Medulla oblongata (tissue), 1 donor: Measurements from ENCODE around the gene SLC6A17.
A peak's percentile ranks its signal among the peaks of the same experiment; 100 is the strongest.

Source experiments
- DNase-seq: peaks from one replicate; pipeline ENCODE4 v3.0.0-alpha.2; 2015; ENCODE audit errors: extremely low spot score

Gene SLC6A17

GRCh38 chr1:110135666-110136065 lies 14.6 kb upstream of the SLC6A17 start:
- no peak for DNase-seq

DNA sequence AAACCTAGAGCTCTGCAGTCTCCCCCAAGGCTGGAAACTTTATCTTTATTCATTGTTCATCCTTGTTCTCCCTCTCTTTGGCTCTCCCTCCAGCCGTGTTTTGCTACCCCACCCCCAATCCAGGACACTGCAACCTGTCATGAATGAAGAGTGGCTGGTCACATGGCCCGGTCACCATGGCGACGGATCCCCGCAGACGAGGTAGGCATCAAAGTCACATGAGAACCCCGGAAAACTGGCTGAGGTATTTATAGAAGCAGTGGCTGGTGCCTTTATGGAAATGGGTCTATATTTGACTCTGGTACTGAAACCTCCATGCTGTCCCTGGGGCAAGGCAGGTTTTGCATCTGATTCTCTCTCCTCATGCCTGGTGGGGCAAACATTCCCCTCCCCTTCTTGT lies 13.4 kb upstream of the SLC6A17 start:
- DNase-seq, result peak; percentile 20

DNA sequence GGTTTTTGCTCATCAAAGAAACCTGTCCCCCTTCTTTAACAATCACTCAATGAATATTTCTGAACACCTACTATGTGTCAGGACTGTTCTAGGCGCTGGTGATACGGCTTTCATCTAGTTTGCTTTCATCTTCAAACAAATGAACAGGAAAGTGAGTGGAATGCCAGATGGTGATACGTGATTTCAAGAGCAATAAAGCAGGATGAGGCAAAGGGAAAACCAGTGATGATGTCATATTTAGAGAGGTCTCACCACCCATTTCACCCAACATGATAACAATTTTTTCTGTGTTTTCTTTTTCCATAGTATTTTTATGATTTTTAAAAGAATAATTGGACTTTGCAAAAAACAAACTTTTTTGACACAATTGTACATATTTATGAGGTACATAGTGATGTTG lies 11.3 kb upstream of the SLC6A17 start:
- no peak for DNase-seq

DNA sequence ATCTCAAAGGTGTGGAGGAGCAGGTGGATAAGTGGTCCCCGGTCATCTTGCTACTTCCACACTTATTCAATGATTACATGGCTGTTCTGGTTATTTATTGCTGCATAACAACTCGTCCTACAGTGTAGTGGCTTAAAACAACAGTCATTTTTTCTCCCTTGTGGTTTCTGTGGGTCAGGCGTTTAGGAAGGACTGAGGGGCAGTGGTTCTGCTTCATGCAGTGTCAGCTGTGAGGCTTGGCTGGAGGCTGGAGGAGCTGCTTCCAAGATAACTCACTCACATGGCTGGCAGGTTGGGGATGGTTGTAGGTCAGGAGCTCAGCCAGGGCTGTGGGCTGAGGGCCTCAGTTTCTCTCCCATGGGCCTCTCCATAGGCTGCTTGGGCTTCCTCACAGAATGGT lies 5.9 kb upstream of the SLC6A17 start:
- DNase-seq, result no peak

GRCh38 chr1:110148961-110149360 lies 1.3 kb upstream of the SLC6A17 start:
- DNase-seq, result no peak

DNA sequence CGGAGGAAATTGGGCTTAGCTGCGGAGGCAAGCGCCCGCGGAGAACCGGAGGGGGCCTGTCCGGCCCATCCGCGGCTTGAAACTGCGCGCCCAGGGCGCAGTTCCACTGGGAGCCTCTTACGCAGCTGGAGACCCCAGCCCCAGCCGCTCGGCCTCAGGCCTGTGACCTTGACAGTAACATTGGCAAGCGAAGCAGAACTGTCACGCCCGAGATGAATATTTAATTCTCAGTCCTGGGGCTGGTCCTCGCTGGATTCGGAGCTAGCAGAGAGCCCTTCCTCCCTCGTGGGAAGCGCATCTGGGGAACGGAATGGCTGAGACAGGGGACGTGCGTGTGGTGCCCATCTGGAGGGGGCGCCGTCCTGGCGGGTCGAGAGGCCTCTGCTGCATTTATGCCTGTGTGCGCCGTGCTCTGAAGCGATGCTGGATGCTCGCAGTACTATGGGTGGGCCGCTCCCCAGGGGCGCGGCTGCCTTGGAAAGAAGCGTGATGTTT lies 928 bp downstream of the SLC6A17 start:
- DNase-seq, result no peak

- DNase-seq, result no peak
Observed at GRCh38 chr1:110152133-110152785, 2.0 kb downstream of the SLC6A17 start.

DNA sequence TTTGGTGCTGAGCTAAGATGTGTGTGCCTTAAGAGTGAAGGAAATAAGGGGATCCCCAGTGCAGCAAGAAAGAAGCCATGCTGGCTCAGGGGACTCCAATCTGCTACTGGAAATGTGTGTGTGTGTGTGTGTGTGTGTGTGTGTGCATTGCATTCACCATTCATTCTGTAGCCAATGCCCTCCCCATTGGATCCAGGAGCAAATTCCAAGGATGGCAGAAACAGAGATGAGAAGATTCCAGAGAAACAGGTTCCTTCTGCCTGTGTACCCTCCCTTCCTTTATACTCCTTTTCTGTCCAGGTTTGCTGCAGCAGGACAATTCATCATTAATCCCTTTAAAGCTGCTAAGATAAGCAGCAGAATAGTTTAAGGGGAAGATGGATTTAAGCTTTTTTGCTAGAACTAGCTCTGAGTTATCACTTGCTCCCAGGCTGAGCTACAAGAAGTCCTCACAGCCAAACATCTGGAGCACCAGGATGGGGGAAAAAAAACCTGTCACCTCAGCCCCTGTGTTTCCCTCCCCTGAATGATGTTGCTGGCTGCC lies 3.2 kb downstream of the SLC6A17 start:
- DNase-seq, result no peak

- DNase-seq, result peak; percentile 8
Observed at GRCh38 chr1:110155878-110156522, 5.7 kb downstream of the SLC6A17 start.

DNA sequence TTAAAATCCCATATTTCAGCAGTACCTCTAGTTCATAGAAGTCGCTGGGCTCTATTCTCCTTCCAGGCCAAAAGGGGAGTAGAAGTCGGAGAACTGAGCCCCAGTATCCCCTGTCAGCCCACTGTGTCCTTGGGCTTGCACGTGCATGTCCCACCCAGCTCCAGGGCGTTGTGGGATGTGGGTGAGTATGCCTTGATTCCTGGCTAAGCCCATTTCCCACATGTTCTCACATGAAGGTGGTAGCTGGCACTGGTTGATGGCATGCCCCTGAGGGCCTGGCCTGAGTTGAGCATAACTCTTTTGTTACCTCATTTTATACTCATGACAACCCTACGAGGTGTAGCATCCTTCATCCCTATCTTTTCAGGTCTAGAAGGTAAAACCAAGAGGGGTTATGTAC lies 8.0 kb downstream of the SLC6A17 start:
- no peak for DNase-seq

- DNase-seq, result no peak
Observed at GRCh38 chr1:110159168-110159567, 8.9 kb downstream of the SLC6A17 start.

GRCh38 chr1:110160538-110161100 lies 10.3 kb downstream of the SLC6A17 start:
- no peak for DNase-seq

DNA sequence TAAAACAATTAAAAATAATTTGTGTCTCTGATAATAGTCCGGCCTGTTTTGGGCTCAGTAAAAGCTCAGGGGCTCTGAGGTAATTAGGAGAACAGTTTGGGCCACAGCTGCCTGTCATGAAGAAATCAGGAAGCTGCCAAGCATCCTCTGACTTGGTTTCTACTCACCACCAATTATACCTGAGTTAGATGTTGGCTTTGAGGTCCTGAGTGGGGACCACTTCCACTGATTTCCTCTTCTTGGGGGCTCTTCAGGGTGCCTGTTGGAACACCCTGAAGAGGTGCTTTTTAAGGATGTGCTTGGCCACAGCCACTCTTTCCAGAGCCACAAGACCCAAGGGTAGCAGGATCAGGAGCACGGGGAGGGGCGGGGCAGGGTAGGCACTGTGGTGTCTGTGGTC lies 10.9 kb downstream of the SLC6A17 start:
- no peak for DNase-seq

DNA sequence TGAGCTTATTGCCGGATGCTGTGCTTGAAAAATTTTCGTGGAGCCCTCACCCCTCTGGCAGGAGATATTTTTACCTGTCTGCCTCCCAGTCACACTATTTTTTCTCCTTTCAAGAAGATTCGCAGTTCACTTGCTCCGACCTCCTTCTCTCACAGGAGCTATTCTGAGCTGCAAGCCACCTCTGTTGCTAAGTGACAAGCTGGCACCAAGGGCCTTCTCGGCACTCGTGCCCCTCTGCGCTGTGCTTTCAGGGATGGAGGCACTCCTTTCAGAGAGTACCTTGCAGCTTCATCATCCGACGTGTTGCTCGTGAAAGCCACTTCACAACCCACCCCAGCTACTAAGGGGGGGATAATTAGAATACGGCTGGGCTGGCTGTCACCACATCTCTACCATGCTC lies 11.6 kb downstream of the SLC6A17 start:
- no peak for DNase-seq

DNA sequence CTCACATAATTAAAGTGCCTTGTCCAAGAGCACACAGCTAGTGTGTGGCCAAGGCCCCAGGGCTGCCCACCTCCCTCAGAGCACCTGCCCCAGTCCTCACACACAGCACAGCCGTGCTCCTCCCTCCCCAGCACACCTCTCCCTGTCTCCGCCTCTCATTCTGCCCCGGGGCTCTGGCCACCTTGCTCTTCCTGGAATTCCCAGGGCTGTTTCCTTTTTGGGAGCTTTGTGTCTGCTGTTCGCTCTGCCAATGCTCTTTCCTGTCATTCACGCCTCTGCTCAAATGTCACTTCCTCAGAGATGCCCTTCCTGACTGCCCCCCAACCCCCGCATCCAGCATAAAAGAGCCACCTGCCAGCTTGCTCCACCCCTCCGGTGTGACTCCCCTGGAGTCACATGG lies 13.3 kb downstream of the SLC6A17 start:
- DNase-seq, result no peak

DNA sequence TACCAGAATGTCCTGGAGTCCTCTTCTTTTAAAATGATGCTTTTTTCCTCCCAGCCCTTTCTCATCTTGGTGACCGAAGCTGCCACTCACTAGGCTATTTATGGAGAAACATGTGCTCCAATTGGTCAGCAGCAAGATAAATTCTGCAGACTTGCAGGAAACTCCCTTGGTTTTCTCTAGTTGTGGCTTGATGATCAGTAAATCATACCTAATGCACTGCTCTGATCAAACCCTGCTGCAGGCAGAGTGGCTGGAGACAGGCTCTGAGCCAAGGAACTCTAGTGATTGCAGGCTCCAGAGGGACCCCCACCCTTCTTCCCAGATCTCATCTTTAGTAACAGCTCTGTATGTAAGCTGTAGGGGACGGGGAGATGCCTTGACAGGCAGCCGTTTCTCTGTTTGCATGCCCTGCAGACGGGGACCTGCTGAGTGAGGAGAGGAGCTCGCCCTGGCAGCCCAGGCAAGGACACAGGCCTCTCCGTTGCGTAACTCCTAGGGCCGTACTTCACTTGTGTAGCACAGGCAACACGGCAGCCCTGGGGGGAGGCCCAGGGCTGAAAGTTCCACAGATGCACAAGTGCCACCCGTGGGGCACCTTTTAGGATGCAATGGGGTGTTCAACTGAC lies 14.5 kb downstream of the SLC6A17 start:
- no peak for DNase-seq

- DNase-seq, result no peak
Observed at GRCh38 chr1:110165761-110166231, 15.5 kb downstream of the SLC6A17 start.

- no peak for DNase-seq
Observed at GRCh38 chr1:110166861-110167260, 16.6 kb downstream of the SLC6A17 start.

DNA sequence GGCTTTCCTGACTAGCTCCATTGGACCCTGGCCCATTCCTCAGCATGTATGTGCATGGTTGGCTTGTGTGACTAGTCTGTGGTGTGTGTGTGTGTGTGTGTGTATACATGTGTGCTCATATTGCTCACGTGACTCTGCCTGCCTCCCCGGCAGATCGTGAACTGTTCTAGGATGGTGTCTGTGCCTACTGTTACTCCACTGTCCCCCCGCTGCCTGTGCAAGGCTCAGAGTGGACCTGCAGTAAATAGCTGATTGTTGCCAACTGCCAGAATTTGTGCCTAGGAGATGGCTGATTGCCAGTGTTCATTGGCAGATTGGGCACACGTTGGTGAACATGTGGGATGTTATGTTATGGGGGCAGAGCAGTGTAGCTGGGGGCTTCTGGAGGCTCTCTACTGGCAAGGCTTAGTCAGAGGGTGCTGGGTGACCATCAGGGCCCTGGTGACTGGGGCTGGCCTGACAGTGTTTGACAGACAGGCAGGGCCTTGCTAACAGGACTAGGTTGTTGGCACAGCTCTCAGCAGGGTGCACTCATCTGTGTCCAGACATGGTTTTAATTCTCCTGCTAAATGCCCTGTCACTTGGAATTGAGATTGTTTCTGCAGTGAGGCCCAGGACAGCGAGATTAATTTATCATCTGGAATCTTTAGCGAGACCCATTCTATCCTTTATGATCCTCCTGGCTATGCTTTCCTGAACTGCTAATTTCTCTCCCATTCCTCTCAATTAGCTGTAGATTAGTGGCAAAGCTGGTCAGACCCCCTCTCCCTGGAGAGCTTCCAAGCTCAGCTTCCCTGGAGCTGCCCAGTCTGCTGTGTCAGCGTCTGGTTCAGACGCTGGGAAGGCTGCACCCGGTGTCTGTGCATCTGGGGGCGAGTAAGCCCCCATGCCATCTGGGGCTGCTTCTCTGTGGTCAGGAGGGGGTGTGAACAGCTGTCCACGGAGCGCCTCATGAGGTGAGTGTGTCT lies 20.8 kb downstream of the SLC6A17 start:
- DNase-seq, result no peak

DNA sequence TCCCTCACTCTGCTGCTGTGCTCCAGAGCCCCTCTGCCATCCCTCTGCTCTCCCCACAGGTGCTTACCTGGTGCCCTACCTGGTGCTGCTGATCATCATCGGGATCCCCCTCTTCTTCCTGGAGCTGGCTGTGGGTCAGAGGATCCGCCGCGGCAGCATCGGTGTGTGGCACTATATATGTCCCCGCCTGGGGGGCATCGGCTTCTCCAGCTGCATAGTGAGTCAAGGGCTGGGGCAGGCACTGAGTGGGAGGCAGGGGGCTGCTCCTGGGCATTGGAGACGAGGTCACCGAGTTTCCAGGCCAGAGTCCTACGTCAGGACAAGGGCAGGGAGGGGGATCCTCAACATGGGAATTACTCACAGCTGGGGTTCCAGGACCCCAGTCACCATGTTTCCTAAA lies 21.7 kb downstream of the SLC6A17 start:
- no peak for DNase-seq

DNA sequence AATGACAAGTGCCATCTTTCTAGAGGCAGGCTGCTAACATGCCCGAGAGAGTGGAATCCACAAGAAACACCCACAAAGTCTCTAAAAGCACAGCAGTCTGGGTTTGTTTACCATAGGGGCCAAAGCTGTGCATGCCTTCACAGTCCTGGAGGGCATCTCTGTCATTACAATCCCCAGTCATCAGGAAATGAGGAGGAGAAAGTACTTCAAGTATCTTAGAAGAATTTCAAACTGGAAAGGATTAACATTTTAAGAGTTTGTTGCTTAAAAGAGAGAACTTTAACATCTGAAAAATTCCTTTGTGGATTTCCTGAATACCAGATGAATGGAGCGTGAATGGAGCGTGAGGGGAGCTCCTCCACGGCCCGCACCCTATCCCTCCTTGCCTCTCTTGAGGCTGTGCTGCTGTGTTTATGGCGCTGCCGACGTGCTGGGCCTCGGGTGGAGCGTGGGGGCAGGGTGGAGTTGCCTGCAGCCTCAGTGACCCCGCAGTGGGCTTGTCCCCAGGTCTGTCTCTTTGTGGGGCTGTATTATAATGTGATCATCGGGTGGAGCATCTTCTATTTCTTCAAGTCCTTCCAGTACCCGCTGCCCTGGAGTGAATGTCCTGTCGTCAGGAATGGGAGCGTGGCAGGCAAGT lies 23.3 kb downstream of the SLC6A17 start:
- no peak for DNase-seq
